Mesendoderm (in vitro differentiated cells): ENCODE data around the gene BFSP2.
"Not testable (repeated sequence)": the region's sequence is repeated elsewhere in the genome, so short reads cannot be mapped to it uniquely, and the experiment has no call there.

Source experiments
- DNase-seq: peaks from one replicate; pipeline ENCODE4 v3.0.0; 2013
- H2AK5ac ChIP-seq: 2 replicates; pipeline ENCODE4 v1.6.1; 2013; ENCODE audit warnings: low read length, inconsistent platforms
- H2BK120ac ChIP-seq: 2 replicates; pipeline ENCODE4 v1.6.1; 2013; ENCODE audit warnings: low read depth, mild to moderate bottlenecking, low read length, moderate library complexity, mixed read lengths
- H2BK15ac ChIP-seq: replicated peaks from 2 replicates; pipeline ENCODE4 v1.6.1; 2013; ENCODE audit warnings: low read depth, mild to moderate bottlenecking, moderate library complexity
- H2BK5ac ChIP-seq: 2 replicates; pipeline ENCODE4 v1.6.1; 2013; ENCODE audit warnings: low read length, inconsistent platforms
- H3K18ac ChIP-seq: 2 replicates; pipeline ENCODE4 v1.6.1; 2013; ENCODE audit warnings: mild to moderate bottlenecking, low read length, mixed read lengths
- H3K23ac ChIP-seq: one replicate; pipeline ENCODE4 v1.6.1; 2013; ENCODE audit warnings: low read length
- H3K27ac ChIP-seq: 2 replicates; pipeline ENCODE4 v1.5.1; 2013; ENCODE audit warnings: low read depth, mild to moderate bottlenecking, inconsistent platforms, low read length, moderate library complexity
- H3K27me3 ChIP-seq: 2 replicates; pipeline ENCODE4 v1.6.1; 2013; ENCODE audit warnings: low read length, control low read depth, mild to moderate bottlenecking, inconsistent platforms; ENCODE audit not compliant: insufficient read depth, poor library complexity
- H3K36me3 ChIP-seq: 2 replicates; pipeline ENCODE4 v1.6.1; 2013; ENCODE audit warnings: low read length, inconsistent platforms; ENCODE audit not compliant: control insufficient read depth, insufficient read depth
- H3K4ac ChIP-seq: one replicate; pipeline ENCODE4 v1.6.1; 2013; ENCODE audit warnings: low read depth, mild to moderate bottlenecking, low read length, moderate library complexity
- H3K4me1 ChIP-seq: 2 replicates; pipeline ENCODE4 v1.6.1; 2013; ENCODE audit warnings: low read depth, low read length, inconsistent platforms; ENCODE audit not compliant: control insufficient read depth
- H3K4me2 ChIP-seq: 2 replicates; pipeline ENCODE4 v1.6.1; 2013; ENCODE audit warnings: low read length
- H3K4me3 ChIP-seq: 2 replicates; pipeline ENCODE4 v1.5.1; 2013; ENCODE audit warnings: mild to moderate bottlenecking, low read length
- H3K56ac ChIP-seq: one replicate; pipeline ENCODE4 v1.6.1; 2013; ENCODE audit warnings: low read length
- H3K79me1 ChIP-seq: 2 replicates; pipeline ENCODE4 v1.6.1; 2013; ENCODE audit warnings: low read length, inconsistent platforms
- H3K79me2 ChIP-seq: 2 replicates; pipeline ENCODE4 v1.6.1; 2013; ENCODE audit warnings: mild to moderate bottlenecking, low read length; ENCODE audit not compliant: control insufficient read depth, insufficient read depth
- H3K9ac ChIP-seq: 2 replicates; pipeline ENCODE4 v1.6.1; 2013; ENCODE audit warnings: low read length, inconsistent platforms
- H4K5ac ChIP-seq: one replicate; pipeline ENCODE4 v1.6.1; 2013; ENCODE audit warnings: low read length
- H4K8ac ChIP-seq: one replicate; pipeline ENCODE4 v1.6.1; 2013; ENCODE audit warnings: low read depth, mild to moderate bottlenecking, control low read depth, low read length, moderate library complexity
- WGBS: extraction: QIAGEN DNeasy Blood & Tissue Kit; methylation state at CpG from one replicate; pipeline ENCODE4 v1.1.7; 2013; ENCODE audit warnings: low lambda C conversion rate, missing lambda C conversion rate; ENCODE audit not compliant: insufficient coverage; ENCODE audit errors: extremely low coverage; 5-methylcytosine and 5-hydroxymethylcytosine counted together

BFSP2 gene

GRCh38 chr3:133521946-133522345, 122.1 kb downstream of the BFSP2 start:
- Histone ChIP-seq H3K56ac (no peak overlapping the region), H3K9ac (no peak overlapping the region), H3K79me1 (no peaks in the 10 kb centered on the region), H3K4me2 (no peak overlapping the region), H3K23ac (no peak overlapping the region), H3K36me3 (no peaks in the 10 kb centered on the region), H3K79me2 (no peaks in the 10 kb centered on the region), H3K4me1 (no peaks in the 10 kb centered on the region), H3K27me3 (no peaks in the 10 kb centered on the region), H2BK15ac (no peak overlapping the region), H3K4me3 (no peak overlapping the region), H4K5ac (no peak overlapping the region), H3K4ac (no peak overlapping the region), H2BK5ac (no peak overlapping the region), H2AK5ac (no peak overlapping the region), H3K27ac (no peak overlapping the region), H4K8ac (peak overlapping the region; percentile 40), H2BK120ac (no peak overlapping the region), H3K18ac (no peak overlapping the region)
- no peak for DNase-seq
- WGBS = no CpG with 5 or more reads among the region's 5 CpGs

DNA sequence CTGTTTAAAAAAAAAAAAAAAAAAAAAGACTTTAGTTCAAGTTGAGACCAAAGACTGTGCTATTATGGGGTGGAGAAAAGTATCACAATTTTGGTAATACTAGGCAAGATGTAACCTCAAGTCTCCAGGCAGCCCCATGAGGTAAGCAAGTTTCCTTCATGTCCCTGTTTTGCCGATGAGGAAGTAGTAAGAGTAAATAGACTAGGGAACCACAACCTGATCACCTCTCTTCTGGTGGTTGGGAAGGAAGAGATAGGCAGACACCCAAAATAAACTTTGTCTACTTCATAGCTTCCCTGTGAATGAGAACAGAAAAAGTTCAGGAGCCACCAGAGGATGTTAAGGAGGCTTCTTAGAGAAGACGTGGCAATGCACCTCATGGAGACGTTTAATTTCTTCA, 123.9 kb downstream of the BFSP2 start:
- H2BK5ac ChIP-seq, H3K4ac ChIP-seq, H3K4me1 ChIP-seq, H3K36me3 ChIP-seq, H3K18ac ChIP-seq, H3K79me1 ChIP-seq, H4K5ac ChIP-seq, H2BK120ac ChIP-seq, H3K79me2 ChIP-seq, H2BK15ac ChIP-seq, H3K27me3 ChIP-seq, H3K23ac ChIP-seq, H3K4me2 ChIP-seq, H3K56ac ChIP-seq, H3K4me3 ChIP-seq, H3K9ac ChIP-seq, DNase-seq, H2AK5ac ChIP-seq, H4K8ac ChIP-seq, H3K27ac ChIP-seq: not testable (repeated sequence)
- no CpG with 5 or more reads among the region's 3 CpGs for WGBS
